ENCODE measurements around the gene ATP6V0D1. TPM values are rescaled to one million over a fixed set of nuclear protein-coding genes. Genes with fewer than 3 reads are reported as not detected.

The ATP6V0D1 gene
- total RNA-seq, 1 donor from 2014 or later: 74.5 TPM

GRCh38 chr16:67423611-67424260 is 57.2 kb downstream of the ATP6V0D1 start:
- TF ChIP-seq CTCF (IDR thresholded peaks at IDR 0.05): no peak
- DNase-seq (no peak), ATAC-seq (ENCODE audit: low read depth) (no peak)
- Mint-ChIP-seq H3K36me3 (ENCODE audit: low read depth) (no peaks in the 10 kb centered on the region), H3K4me3 (no peak overlapping the region), H3K9me3 (no peaks in the 10 kb centered on the region), H3K27ac (no peak overlapping the region), H3K4me1 (peaks cover 2% of the 10 kb centered on the region), H3K27me3 (peaks cover 24% of the 10 kb centered on the region)
- POLR2A ChIA-PET: no interaction called here
- CTCF ChIA-PET: interaction anchor here (1.2 kb wide), 1 partner anchor 23 kb away, joined by 3 read pairs; no protein-coding TSS in a partner anchor
- intact Hi-C loops (cut with micrococcal nuclease): no loop called here

GRCh38 chr16:67423015-67423414 is 57.9 kb downstream of the ATP6V0D1 start:
- peaks cover 23% of the 10 kb centered on the region for H3K27me3 Mint-ChIP-seq
- H3K4me3 Mint-ChIP-seq: no peak overlapping the region
- H3K9me3 Mint-ChIP-seq: no peaks in the 10 kb centered on the region
- peaks cover 2% of the 10 kb centered on the region for H3K4me1 Mint-ChIP-seq
- intact Hi-C loops (cut with micrococcal nuclease): no loop called here
- H3K27ac Mint-ChIP-seq: no peak overlapping the region
- H3K36me3 Mint-ChIP-seq (ENCODE audit: low read depth): no peaks in the 10 kb centered on the region
- ChIA-PET CTCF (interaction anchor here (1.2 kb wide), 1 partner anchor 11 kb away, joined by 4 read pairs; no protein-coding TSS in a partner anchor), POLR2A (no interaction called here)
- DNase-seq: no peak
- no peak for ATAC-seq (ENCODE audit: low read depth)
- no peak for TF ChIP-seq CTCF (IDR thresholded peaks at IDR 0.05)

- DNase-seq (no peak), ATAC-seq (ENCODE audit: low read depth) (no peak)
- H3K4me1 Mint-ChIP-seq: peaks cover 6% of the 10 kb centered on the region
- no peak overlapping the region for H3K27ac Mint-ChIP-seq
- CTCF ChIA-PET: no interaction called here
- no peaks in the 10 kb centered on the region for H3K9me3 Mint-ChIP-seq
- H3K36me3 Mint-ChIP-seq (ENCODE audit: low read depth): no peaks in the 10 kb centered on the region
- POLR2A ChIA-PET: no interaction called here
- H3K27me3 Mint-ChIP-seq: peaks cover 18% of the 10 kb centered on the region
- TF ChIP-seq CTCF (IDR thresholded peaks at IDR 0.05): no peak
- intact Hi-C loops (cut with micrococcal nuclease): no loop called here
- H3K4me3 Mint-ChIP-seq: no peak overlapping the region
Measured at GRCh38 chr16:67421030-67421429, 59.9 kb downstream of the ATP6V0D1 start.

- intact Hi-C loops (cut with micrococcal nuclease): loop anchor here (5.0 kb wide), 2 partner anchors 73 to 443 kb away; no protein-coding TSS in a partner anchor
- Mint-ChIP-seq H3K4me3 (no peak overlapping the region), H3K36me3 (ENCODE audit: low read depth) (no peaks in the 10 kb centered on the region), H3K27me3 (peaks cover 16% of the 10 kb centered on the region), H3K4me1 (peaks cover 8% of the 10 kb centered on the region), H3K27ac (no peak overlapping the region), H3K9me3 (no peaks in the 10 kb centered on the region)
- ChIA-PET CTCF (no interaction called here), POLR2A (interaction anchor here (0.6 kb wide), 1 partner anchor 61 kb away, joined by 4 read pairs; the partner anchor contains the start of gene ATP6V0D1)
- DNase-seq (no peak), ATAC-seq (ENCODE audit: low read depth) (no peak)
- TF ChIP-seq CTCF (IDR thresholded peaks at IDR 0.05): no peak
Measured at GRCh38 chr16:67419931-67420330, 61.0 kb downstream of the ATP6V0D1 start.

- peaks cover 8% of the 10 kb centered on the region for H3K4me1 Mint-ChIP-seq
- DNase-seq: no peak
- no peaks in the 10 kb centered on the region for H3K36me3 Mint-ChIP-seq (ENCODE audit: low read depth)
- POLR2A ChIA-PET: interaction anchor here (0.6 kb wide), 1 partner anchor 62 kb away, joined by 4 read pairs; the partner anchor contains the start of gene ATP6V0D1
- no peak overlapping the region for H3K27ac Mint-ChIP-seq
- ATAC-seq (ENCODE audit: low read depth): no peak
- intact Hi-C loops (cut with micrococcal nuclease): loop anchor here (5.0 kb wide), 2 partner anchors 72 to 442 kb away; no protein-coding TSS in a partner anchor
- H3K9me3 Mint-ChIP-seq: no peaks in the 10 kb centered on the region
- H3K4me3 Mint-ChIP-seq: no peak overlapping the region
- TF ChIP-seq CTCF (IDR thresholded peaks at IDR 0.05): no peak
- H3K27me3 Mint-ChIP-seq: peaks cover 16% of the 10 kb centered on the region
- CTCF ChIA-PET: no interaction called here
Measured at GRCh38 chr16:67419502-67419901, 61.5 kb downstream of the ATP6V0D1 start.
